GM18519 (cell line): Measurements from ENCODE around the gene FOXN3.
"Not testable (repeated sequence)": the region's sequence is repeated elsewhere in the genome, so short reads cannot be mapped to it uniquely, and the experiment has no call there.

ENCODE experiments used
- ATAC-seq: cut with Tn5 transposase; IDR thresholded peaks from one replicate; pipeline ENCODE4 v1.9.1; 2021; ENCODE audit warnings: mild to moderate bottlenecking, moderate library complexity; ENCODE audit not compliant: unreplicated experiment, low FRiP score

The FOXN3 gene

GRCh38 chr14:89212386-89213235 is 204.4 kb downstream of the FOXN3 start:
- no peak for ATAC-seq

- ATAC-seq = no peak
Observed at GRCh38 chr14:89209558-89209957, 207.5 kb downstream of the FOXN3 start.

- ATAC-seq = no peak
Observed at GRCh38 chr14:89207925-89208328, 209.1 kb downstream of the FOXN3 start.

GRCh38 chr14:89206389-89207031 is 210.5 kb downstream of the FOXN3 start:
- ATAC-seq = no peak

- no peak for ATAC-seq
Observed at GRCh38 chr14:89205137-89205740, 211.8 kb downstream of the FOXN3 start.

- ATAC-seq = no peak
Observed at GRCh38 chr14:89202413-89203190, 214.4 kb downstream of the FOXN3 start.

- no peak for ATAC-seq
Observed at GRCh38 chr14:89201645-89202044, 215.4 kb downstream of the FOXN3 start.

GRCh38 chr14:89199357-89199756 is 217.7 kb downstream of the FOXN3 start:
- not testable (repeated sequence) for ATAC-seq

- no peak for ATAC-seq
Observed at GRCh38 chr14:89198544-89199329, 218.3 kb downstream of the FOXN3 start.

- ATAC-seq = no peak
Observed at GRCh38 chr14:89197623-89198022, 219.4 kb downstream of the FOXN3 start.

- ATAC-seq = no peak
Observed at GRCh38 chr14:89196545-89196944, 220.5 kb downstream of the FOXN3 start.

- no peak for ATAC-seq
Observed at GRCh38 chr14:89194376-89194775, 222.7 kb downstream of the FOXN3 start.

GRCh38 chr14:89190765-89191513 is 226.1 kb downstream of the FOXN3 start:
- no peak for ATAC-seq

GRCh38 chr14:89188492-89188891 is 228.5 kb downstream of the FOXN3 start:
- no peak for ATAC-seq

- ATAC-seq = no peak
Observed at GRCh38 chr14:89187501-89187900, 229.5 kb downstream of the FOXN3 start.

GRCh38 chr14:89186856-89187376 is 230.1 kb downstream of the FOXN3 start:
- ATAC-seq = no peak

GRCh38 chr14:89185919-89186855 is 230.8 kb downstream of the FOXN3 start:
- no peak for ATAC-seq

GRCh38 chr14:89184952-89185351 is 232.1 kb downstream of the FOXN3 start:
- ATAC-seq = no peak
